Muscle of arm (tissue), 14 donors: Measurements from ENCODE around the gene LIPE. TPM values are rescaled to one million over a fixed set of nuclear protein-coding genes. Genes with fewer than 3 reads are reported as not detected.
"Not testable (repeated sequence)": the region's sequence is repeated elsewhere in the genome, so short reads cannot be mapped to it uniquely, and the experiment has no call there.

Experiments used
- DNase-seq: peaks from one replicate; pipeline ENCODE4 v3.0.0-alpha.2; 2013
- long read RNA-seq, 11 donors: transcript quantifications; one replicate each; lab custom pipeline, GENCODE V29; 2026
- polyA plus RNA-seq, 12 donors: library from polyadenylated mRNA; unstranded; fragments of 120-200 nt; gene quantifications; one replicate each; pipeline ENCODE4 v1.2.1, GENCODE V29; 2013; ENCODE audit not compliant: insufficient read length in 12 of 12

LIPE gene, protein sequence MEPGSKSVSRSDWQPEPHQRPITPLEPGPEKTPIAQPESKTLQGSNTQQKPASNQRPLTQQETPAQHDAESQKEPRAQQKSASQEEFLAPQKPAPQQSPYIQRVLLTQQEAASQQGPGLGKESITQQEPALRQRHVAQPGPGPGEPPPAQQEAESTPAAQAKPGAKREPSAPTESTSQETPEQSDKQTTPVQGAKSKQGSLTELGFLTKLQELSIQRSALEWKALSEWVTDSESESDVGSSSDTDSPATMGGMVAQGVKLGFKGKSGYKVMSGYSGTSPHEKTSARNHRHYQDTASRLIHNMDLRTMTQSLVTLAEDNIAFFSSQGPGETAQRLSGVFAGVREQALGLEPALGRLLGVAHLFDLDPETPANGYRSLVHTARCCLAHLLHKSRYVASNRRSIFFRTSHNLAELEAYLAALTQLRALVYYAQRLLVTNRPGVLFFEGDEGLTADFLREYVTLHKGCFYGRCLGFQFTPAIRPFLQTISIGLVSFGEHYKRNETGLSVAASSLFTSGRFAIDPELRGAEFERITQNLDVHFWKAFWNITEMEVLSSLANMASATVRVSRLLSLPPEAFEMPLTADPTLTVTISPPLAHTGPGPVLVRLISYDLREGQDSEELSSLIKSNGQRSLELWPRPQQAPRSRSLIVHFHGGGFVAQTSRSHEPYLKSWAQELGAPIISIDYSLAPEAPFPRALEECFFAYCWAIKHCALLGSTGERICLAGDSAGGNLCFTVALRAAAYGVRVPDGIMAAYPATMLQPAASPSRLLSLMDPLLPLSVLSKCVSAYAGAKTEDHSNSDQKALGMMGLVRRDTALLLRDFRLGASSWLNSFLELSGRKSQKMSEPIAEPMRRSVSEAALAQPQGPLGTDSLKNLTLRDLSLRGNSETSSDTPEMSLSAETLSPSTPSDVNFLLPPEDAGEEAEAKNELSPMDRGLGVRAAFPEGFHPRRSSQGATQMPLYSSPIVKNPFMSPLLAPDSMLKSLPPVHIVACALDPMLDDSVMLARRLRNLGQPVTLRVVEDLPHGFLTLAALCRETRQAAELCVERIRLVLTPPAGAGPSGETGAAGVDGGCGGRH
- 10 to 100 TPM in 2 of 12 donors, 1 to 10 TPM in 9, not detected in 1; 4.0 to 20.1 (median 7.2) TPM for polyA plus RNA-seq
- long read RNA-seq, donor 1, result 0 reads
- long read RNA-seq, donor 2, result 0 reads
- long read RNA-seq, donor 3, result 0 reads
- long read RNA-seq, donor 4, result 0 reads
- long read RNA-seq, donor 5, result 0 reads
- long read RNA-seq, donor 6, result 0 reads
- long read RNA-seq, donor 7, result 0 reads
- long read RNA-seq, donor 8, result 0 reads
- long read RNA-seq, donor 9, result 0 reads
- long read RNA-seq, donor 10, result 0 reads
- long read RNA-seq, donor 11, result 0 reads

- no peak for DNase-seq
Measured at GRCh38 chr19:42427313-42427712, at the start of gene LIPE. Gene LIPE (minus strand): TSS chr19:42427388. CDS start chr19:42427149, 239 bp downstream.

DNA sequence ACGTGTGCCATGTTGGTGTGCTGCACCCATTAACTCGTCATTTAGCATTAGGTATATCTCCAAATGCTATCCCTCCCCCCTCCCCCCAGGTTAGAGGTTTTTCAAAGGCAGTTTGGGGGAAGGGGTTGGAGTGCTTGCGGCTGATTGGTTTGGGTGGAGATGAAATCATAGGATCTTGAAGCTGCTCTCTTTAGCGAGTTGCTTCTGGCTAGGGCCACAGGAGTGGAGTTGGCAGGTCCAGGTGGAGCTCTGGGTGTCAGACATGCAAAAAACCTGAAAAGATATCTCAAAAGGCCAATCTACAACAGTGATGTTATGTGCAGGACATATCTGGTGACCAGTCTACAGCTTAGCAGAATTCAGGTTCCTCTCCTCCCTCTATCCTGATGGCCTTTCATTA is 48.2 kb upstream of the LIPE start:
- DNase-seq, result no peak

DNA sequence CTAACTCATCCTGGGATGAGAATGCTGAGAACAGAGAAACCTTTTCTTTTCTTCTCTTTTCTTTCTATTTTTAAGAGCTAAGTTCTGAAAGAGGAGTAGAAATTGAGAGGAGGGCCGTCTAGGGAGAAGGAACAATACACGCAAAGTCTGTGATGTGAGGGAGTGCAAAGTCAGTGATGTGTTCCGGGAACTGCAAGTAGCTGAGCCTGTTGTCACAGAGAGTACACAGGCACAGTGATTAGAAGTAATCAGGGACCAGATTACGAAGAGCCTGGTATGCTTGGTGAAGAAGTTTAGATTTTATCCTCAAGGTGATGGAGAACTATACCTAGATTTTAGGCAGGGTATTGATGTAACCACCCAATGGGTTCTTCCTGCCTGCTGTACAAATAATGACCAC is 47.6 kb upstream of the LIPE start:
- DNase-seq, result no peak

GRCh38 chr19:42473686-42474085 is 46.5 kb upstream of the LIPE start:
- no peak for DNase-seq

- no peak for DNase-seq
Measured at GRCh38 chr19:42472402-42473147, 45.4 kb upstream of the LIPE start.

- no peak for DNase-seq
Measured at GRCh38 chr19:42471554-42472249, 44.5 kb upstream of the LIPE start.

DNA sequence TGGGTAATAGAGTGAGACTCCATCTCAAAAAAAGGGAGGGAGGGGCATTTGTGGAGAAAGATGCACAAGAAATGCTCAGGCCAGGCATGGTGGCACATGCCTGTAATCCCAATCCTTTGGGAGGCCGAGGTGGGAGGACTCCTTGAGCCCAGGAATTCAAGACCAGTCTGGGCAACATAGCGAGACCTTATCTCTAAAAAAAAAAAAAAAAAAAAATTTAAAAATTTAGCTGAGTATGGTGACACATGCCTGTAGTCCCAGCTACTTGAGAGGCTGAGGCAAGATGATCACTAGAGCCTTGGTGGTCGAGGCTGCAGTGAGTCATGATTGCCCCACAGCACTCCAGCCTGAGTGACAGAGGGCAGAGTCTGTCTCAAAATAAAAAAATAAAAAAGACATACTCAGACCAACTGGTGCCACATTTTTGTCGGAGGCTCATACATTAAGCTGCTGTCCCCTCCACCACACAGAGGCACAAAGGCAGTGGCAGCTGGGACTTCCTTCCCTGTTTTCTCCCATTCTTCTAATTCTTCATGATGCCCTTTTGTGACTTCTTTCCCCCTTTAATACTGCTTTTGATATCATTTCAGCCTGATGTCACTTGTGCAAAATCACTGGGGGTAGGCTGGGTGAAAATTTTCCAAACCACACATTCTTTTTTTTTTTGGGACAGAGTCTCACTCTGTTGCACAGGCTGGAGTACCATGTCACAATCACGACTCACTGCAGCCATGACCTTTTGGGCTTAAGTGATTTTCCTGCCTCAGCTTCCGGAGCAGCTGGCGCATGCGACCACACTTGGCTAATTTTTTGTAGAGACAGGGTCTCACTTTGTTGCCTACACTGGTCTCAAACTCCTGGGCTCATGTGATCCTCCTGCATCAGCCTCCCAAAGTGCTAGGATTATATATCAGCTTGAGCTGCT is 42.4 kb upstream of the LIPE start:
- no peak for DNase-seq

DNA sequence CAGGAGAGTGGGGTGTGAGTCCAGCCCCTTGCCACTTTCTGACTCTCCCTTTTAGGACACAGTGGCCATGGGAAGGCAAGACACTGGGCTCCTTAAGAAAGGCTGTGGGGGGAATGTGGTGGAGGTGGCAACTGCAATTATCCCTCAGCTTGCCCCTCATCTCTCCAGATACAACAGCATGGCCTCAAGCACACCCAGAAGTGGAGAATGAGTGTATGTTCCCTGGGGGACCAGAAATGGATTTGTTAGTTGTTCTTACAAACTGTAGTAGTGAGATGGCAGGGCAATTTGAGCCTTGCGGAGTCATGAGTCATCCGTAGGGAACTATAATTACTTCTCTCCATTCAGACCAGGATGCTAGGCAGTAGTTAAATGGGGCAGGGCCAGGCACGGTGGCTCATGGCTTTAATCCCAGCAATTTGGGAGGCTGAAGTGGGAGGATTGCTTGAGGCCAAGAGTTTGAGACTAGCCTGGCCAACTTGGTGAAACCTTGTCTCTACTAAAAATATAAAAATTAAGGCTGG is 41.1 kb upstream of the LIPE start:
- DNase-seq, result no peak

- no peak for DNase-seq
Measured at GRCh38 chr19:42467183-42467760, 40.1 kb upstream of the LIPE start.

GRCh38 chr19:42466521-42467182 is 39.5 kb upstream of the LIPE start:
- no peak for DNase-seq

- no peak for DNase-seq
Measured at GRCh38 chr19:42465827-42466280, 38.7 kb upstream of the LIPE start.

DNA sequence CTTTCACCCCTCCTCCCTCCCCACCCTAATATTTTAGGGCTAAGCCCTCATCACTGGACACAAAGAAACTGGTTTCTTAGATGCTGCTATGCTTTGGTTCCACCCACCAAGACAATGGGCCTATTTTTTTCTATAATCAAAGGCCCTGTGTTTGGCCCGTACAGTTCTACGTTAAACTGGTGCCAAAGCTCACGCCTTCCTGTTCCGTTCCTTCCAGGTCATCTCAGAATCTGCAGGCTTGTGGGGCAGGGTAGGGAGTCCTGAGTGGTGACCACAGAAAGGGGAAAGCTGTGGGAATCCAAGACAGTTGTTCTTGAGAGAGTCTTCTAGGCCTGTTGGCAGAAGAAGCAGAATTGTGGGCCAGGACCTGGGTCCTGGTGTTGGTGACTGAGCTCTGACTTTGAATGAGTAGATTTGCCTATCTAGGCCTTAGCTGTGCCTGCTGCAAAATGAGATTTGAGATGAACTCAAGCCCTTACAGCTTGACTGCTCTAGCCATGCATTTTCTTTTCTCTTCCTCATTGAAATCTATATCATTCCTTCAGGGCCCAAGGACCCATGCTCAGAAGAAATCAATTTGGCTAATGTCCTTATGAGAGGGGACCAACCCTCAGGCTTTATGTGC is 34.6 kb upstream of the LIPE start:
- DNase-seq, result no peak

- not testable (repeated sequence) for DNase-seq
Measured at GRCh38 chr19:42461231-42461630, 34.0 kb upstream of the LIPE start.

DNA sequence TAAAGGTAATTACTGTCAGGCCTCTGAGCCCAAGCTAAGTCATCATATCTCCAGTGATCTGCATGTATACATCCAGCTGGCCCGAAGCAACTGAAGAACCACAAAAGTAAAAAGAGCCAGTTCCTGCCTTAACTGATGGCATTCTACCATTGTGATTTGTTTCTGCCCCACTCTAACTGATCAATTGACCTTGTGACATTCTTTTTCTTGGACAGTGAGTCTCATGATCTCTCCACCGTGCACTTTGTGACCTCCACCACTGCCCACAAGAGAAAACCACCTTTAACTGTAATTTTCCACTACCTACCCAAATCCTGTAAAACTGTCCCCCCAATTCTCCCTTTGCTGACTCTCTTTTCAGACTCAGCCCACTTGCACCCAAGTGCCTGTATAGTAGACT is 32.7 kb upstream of the LIPE start:
- no peak for DNase-seq

GRCh38 chr19:42455621-42456081 is 28.5 kb upstream of the LIPE start:
- DNase-seq, result no peak

GRCh38 chr19:42455086-42455485 is 27.9 kb upstream of the LIPE start:
- DNase-seq, result no peak

DNA sequence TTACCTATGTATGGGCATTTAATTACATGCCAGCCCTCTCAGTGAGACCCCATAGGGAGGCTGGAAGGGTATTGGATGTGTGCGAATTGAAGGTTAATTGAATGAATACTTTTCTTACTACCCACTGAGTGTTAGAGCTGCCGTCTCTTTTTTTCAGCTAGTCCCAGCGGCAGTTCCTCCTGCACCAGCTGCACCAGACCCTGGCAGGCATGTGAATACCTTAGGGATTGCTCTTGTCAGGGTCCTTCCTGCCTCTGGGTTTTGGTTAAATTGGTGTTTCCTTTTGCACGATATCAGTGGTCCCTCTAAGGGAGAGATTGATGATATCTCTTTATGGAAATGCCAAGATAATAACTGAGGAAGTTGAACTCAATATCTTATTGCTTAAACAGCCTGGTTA is 25.4 kb upstream of the LIPE start:
- no peak for DNase-seq
